ENCODE measurements around the gene HHAT.

DNA sequence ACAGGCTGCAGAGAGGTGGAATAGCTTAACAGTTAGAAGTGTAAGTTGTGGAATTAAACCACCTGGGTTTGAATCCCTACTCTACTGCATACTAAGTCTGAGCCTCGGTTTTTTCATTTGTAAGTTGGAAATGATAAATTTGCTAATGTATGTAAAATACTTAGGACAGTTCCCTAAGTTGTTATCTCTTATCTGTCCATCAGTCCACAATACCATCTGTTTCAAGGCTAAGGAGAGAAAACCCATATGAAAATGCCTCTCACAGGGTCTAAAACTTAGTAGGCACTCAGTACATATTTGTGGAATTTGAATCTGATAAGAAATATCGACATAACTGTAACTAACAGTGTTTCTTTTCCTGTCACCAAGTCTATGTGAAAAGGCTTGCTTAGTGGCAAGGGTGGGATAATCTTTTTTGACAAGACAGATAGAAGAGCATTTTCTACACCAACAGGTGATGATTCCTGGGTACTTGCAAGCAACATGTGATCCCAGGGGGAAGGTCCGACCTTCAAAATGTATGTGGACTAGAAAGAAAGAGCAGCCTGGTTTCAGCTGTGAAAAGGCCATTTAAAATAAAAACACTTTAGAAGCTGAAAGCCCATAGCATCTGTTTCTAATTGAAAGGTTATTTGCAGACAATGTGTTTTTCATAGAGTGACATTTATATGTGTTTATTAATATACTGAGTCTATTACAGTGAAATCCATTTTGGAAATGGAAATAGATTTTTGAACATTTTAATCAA is 202.9 kb downstream of the HHAT start:
- TF ChIP-seq, protein P1, sequence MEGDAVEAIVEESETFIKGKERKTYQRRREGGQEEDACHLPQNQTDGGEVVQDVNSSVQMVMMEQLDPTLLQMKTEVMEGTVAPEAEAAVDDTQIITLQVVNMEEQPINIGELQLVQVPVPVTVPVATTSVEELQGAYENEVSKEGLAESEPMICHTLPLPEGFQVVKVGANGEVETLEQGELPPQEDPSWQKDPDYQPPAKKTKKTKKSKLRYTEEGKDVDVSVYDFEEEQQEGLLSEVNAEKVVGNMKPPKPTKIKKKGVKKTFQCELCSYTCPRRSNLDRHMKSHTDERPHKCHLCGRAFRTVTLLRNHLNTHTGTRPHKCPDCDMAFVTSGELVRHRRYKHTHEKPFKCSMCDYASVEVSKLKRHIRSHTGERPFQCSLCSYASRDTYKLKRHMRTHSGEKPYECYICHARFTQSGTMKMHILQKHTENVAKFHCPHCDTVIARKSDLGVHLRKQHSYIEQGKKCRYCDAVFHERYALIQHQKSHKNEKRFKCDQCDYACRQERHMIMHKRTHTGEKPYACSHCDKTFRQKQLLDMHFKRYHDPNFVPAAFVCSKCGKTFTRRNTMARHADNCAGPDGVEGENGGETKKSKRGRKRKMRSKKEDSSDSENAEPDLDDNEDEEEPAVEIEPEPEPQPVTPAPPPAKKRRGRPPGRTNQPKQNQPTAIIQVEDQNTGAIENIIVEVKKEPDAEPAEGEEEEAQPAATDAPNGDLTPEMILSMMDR (conservative IDR thresholded peaks at IDR 0.05; ENCODE audit: low read depth, low read length): no peak
- no peak for TF ChIP-seq MAFK (IDR thresholded peaks at IDR 0.05; ENCODE audit: low read depth, low read length)
